ENCODE measurements around the gene C16orf96. TPM values are rescaled to one million over a fixed set of nuclear protein-coding genes. Genes with fewer than 3 reads are reported as not detected.

C16orf96 gene
- total and polyA plus RNA-seq, 5 donors from 2014 or later: 0.17 TPM; not detected in 4

DNA sequence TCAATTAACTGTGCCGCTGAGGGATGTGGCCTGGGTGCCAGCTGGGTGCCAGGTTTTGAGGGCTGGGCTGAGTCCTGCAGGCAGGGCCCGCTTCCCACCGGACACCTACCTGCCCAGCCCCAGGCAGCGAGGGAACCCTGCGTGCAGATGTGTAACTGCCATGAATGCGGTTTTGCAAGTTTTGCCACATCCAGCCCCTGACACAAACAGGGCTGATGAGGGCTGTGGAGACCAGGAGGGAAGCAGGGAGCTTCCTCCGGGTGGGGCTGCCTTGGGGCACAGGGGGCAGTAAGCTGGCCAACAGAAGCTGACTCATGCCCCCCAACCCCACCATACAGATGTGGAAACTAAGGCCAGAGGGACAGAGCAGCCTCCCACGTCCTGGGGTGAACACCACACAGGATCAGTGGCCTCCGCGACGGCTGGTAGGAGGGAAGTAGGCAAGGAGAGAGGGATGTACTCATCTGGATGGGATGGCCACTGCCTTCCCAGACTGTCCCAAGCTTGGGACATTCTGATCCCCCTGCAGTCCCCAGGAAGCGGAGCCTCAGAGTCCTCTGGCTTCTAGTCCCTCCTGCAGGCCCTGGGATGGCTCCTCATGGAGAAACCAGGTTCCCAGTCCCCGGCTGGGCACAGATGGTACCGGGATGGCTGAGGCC, 57.0 kb downstream of the C16orf96 start:
- no peak overlapping the region for H3K27ac ChIP-seq (ENCODE audit: insufficient read depth, low read length, poor library complexity, severe bottlenecking)
- peak overlapping the region; percentile 62 for H3K4me3 ChIP-seq (ENCODE audit: low read depth, low read length)
- H3K27me3 ChIP-seq (ENCODE audit: control insufficient read depth, insufficient read depth, low read length): no peaks in the 10 kb centered on the region
- DNase-seq (no peak), ATAC-seq (ENCODE audit: low read depth in 2 of 2) (no peak)
- H3K4me1 Mint-ChIP-seq: peaks cover 0 to 47% (median 8%) of the 10 kb centered on the region in 4 donors
- H3K4me3 Mint-ChIP-seq: peak overlapping the region; percentile 85 to 89 (median 88)
- peaks cover 7% of the 10 kb centered on the region for H3K36me3 ChIP-seq (ENCODE audit: control insufficient read depth, insufficient read depth, low read length)
- H3K9me3 ChIP-seq (ENCODE audit: control insufficient read depth in 2 of 2, low read length in 2 of 2): no peaks in the 10 kb centered on the region
- H3K36me3 Mint-ChIP-seq: no peaks in the 10 kb centered on the region
- no peaks in the 10 kb centered on the region for H3K9me3 Mint-ChIP-seq
- H3K27ac Mint-ChIP-seq: peak overlapping the region in 2 of 3 donors; percentile 52 to 63
- no peaks in the 10 kb centered on the region for H3K27me3 Mint-ChIP-seq
- H3K4me1 ChIP-seq (ENCODE audit: control insufficient read depth, insufficient read depth, low read length, poor library complexity, severe bottlenecking): peaks cover 53% of the 10 kb centered on the region

GRCh38 chr16:4613636-4614570, 57.8 kb downstream of the C16orf96 start:
- H3K9me3 Mint-ChIP-seq: no peaks in the 10 kb centered on the region
- H3K4me1 Mint-ChIP-seq: peaks cover 0 to 53% (median 8%) of the 10 kb centered on the region in 4 donors
- H3K27ac Mint-ChIP-seq: no peak overlapping the region
- no peaks in the 10 kb centered on the region for H3K9me3 ChIP-seq (ENCODE audit: control insufficient read depth in 2 of 2, low read length in 2 of 2)
- ATAC-seq (ENCODE audit: low read depth in 2 of 2): no peak
- peak overlapping the region; percentile 62 for H3K4me3 ChIP-seq (ENCODE audit: low read depth, low read length)
- H3K27ac ChIP-seq (ENCODE audit: insufficient read depth, low read length, poor library complexity, severe bottlenecking): no peak overlapping the region
- peaks cover 5% of the 10 kb centered on the region for H3K36me3 ChIP-seq (ENCODE audit: control insufficient read depth, insufficient read depth, low read length)
- no peaks in the 10 kb centered on the region for H3K36me3 Mint-ChIP-seq
- peak overlapping the region; percentile 85 to 93 (median 88) for H3K4me3 Mint-ChIP-seq
- peak in 2 of 3 donors; percentile 17 to 55 for DNase-seq
- H3K27me3 ChIP-seq (ENCODE audit: control insufficient read depth, insufficient read depth, low read length): no peaks in the 10 kb centered on the region
- H3K4me1 ChIP-seq (ENCODE audit: control insufficient read depth, insufficient read depth, low read length, poor library complexity, severe bottlenecking): peaks cover 53% of the 10 kb centered on the region
- no peaks in the 10 kb centered on the region for H3K27me3 Mint-ChIP-seq

DNA sequence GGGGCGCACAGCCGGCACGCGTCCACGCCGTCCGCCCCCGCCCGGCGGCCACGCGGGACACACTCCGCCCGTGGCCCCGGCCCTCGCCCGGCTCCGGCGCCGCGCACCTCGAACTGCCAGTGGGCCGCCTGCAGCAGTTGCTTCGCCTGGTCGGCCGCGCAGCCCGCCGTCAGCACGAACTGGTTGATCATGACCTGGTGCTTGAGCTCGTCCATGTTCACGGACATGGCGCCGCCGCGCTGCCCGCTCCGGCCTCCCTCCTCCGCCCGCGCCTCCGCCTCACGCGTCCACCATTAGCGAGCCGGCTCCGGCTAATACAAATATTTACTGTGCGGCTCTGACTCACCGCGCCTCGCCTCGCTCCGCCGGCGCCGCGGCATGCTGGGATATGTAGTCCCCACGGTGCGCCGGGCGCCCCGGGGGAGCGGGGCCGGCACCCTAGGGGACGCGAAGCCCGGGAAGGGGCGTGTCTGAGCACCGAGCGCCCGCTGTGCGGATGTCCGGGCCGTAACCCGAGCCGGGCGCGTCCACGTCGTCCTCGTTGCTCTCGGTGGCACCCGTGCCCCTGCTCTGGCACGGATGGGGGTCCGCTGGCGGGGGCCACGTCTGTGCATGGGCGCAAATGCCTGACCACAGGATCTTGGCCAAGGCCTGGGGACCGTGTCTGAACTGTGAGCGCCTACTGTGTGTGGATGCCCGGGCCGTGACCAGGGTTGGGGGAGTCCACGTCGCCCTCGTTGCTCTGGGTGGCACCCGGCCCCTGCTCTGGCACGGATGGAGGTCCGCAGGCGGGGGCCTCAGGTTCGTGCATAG, 58.6 kb downstream of the C16orf96 start, which contains the start of gene UBALD1:
TSS of gene UBALD1 (minus strand) at position 318 of the 813 bp plus-strand sequence. CDS start at position 227, 91 bp downstream.
- ATAC-seq (ENCODE audit: low read depth in 2 of 2) (peak; percentile 49 to 57), DNase-seq (peak; percentile 77 to 89 (median 78))
- no peaks in the 10 kb centered on the region for H3K9me3 ChIP-seq (ENCODE audit: control insufficient read depth in 2 of 2, low read length in 2 of 2)
- H3K27ac Mint-ChIP-seq: peak within 1 kb of the TSS; percentile 48 to 99 (median 95)
- H3K9me3 Mint-ChIP-seq: no peaks in the 10 kb centered on the region
- no peaks in the 10 kb centered on the region for H3K36me3 Mint-ChIP-seq
- H3K4me1 ChIP-seq (ENCODE audit: control insufficient read depth, insufficient read depth, low read length, poor library complexity, severe bottlenecking): peaks cover 53% of the 10 kb centered on the region
- no peaks in the 10 kb centered on the region for H3K27me3 ChIP-seq (ENCODE audit: control insufficient read depth, insufficient read depth, low read length)
- peak within 1 kb of the TSS; percentile 96 for H3K27ac ChIP-seq (ENCODE audit: insufficient read depth, low read length, poor library complexity, severe bottlenecking)
- H3K4me1 Mint-ChIP-seq: peaks cover 0 to 53% (median 8%) of the 10 kb centered on the region in 4 donors
- H3K36me3 ChIP-seq (ENCODE audit: control insufficient read depth, insufficient read depth, low read length): no peaks in the 10 kb centered on the region
- H3K4me3 Mint-ChIP-seq: peak within 1 kb of the TSS; percentile 93 to 99 (median 96)
- H3K27me3 Mint-ChIP-seq: no peaks in the 10 kb centered on the region
- H3K4me3 ChIP-seq (ENCODE audit: low read depth, low read length): peak within 1 kb of the TSS; percentile 62

DNA sequence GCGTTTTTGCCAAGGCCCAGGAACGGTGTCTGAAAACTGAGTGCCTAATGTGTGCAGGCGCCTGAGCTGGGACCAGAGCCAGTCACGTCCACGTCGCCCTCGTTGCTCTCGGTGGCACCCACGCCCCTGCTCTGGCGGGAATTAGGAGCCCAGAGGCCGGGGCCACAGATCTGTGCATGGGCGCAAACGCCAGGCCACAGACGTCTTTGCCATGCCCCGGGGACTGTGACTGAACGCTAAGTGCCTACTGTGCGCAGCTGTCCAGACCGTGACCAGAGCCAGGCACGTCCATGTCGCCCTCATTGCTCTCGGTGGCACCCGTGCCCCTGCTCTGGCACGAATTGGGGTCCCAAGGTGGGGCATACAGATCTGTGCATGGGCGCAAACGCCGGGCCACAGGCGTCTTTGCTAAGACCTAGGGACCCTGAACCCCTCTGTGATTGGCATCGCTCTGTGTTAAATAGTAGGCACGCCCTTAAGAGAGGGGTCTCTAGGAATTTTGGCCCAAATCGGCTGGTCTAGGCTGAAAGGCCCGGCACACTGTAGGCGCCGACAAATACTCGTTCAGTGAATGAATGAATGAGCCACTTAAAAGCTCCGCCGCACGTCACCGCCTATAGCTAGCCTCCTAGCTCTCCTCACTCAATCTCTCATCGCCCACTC, 59.4 kb downstream of the C16orf96 start:
- no peak overlapping the region for H3K4me3 ChIP-seq (ENCODE audit: low read depth, low read length)
- Mint-ChIP-seq H3K4me1 (peaks cover 0 to 53% (median 8%) of the 10 kb centered on the region in 4 donors), H3K27ac (peak overlapping the region; percentile 95 to 99 (median 95)), H3K36me3 (no peaks in the 10 kb centered on the region), H3K9me3 (no peaks in the 10 kb centered on the region), H3K4me3 (peak overlapping the region; percentile 93 to 96 (median 95)), H3K27me3 (no peaks in the 10 kb centered on the region)
- H3K36me3 ChIP-seq (ENCODE audit: control insufficient read depth, insufficient read depth, low read length): no peaks in the 10 kb centered on the region
- DNase-seq (no peak), ATAC-seq (ENCODE audit: low read depth in 2 of 2) (no peak)
- no peaks in the 10 kb centered on the region for H3K27me3 ChIP-seq (ENCODE audit: control insufficient read depth, insufficient read depth, low read length)
- H3K4me1 ChIP-seq (ENCODE audit: control insufficient read depth, insufficient read depth, low read length, poor library complexity, severe bottlenecking): peaks cover 53% of the 10 kb centered on the region
- peak overlapping the region; percentile 96 for H3K27ac ChIP-seq (ENCODE audit: insufficient read depth, low read length, poor library complexity, severe bottlenecking)
- no peaks in the 10 kb centered on the region for H3K9me3 ChIP-seq (ENCODE audit: control insufficient read depth in 2 of 2, low read length in 2 of 2)

GRCh38 chr16:4616047-4616811, 60.1 kb downstream of the C16orf96 start:
- H3K27me3 Mint-ChIP-seq: no peaks in the 10 kb centered on the region
- peaks cover 53% of the 10 kb centered on the region for H3K4me1 ChIP-seq (ENCODE audit: control insufficient read depth, insufficient read depth, low read length, poor library complexity, severe bottlenecking)
- H3K4me1 Mint-ChIP-seq: peaks cover 0 to 52% (median 8%) of the 10 kb centered on the region in 4 donors
- H3K27ac ChIP-seq (ENCODE audit: insufficient read depth, low read length, poor library complexity, severe bottlenecking): peak overlapping the region; percentile 96
- peak overlapping the region; percentile 95 to 99 (median 99) for H3K27ac Mint-ChIP-seq
- ATAC-seq (ENCODE audit: low read depth in 2 of 2) (peak; percentile 91 to 92), DNase-seq (peak; percentile 99 to 100 (median 99))
- H3K27me3 ChIP-seq (ENCODE audit: control insufficient read depth, insufficient read depth, low read length): no peaks in the 10 kb centered on the region
- no peaks in the 10 kb centered on the region for H3K36me3 Mint-ChIP-seq
- no peaks in the 10 kb centered on the region for H3K36me3 ChIP-seq (ENCODE audit: control insufficient read depth, insufficient read depth, low read length)
- peak overlapping the region; percentile 66 for H3K4me3 ChIP-seq (ENCODE audit: low read depth, low read length)
- no peaks in the 10 kb centered on the region for H3K9me3 Mint-ChIP-seq
- H3K4me3 Mint-ChIP-seq: peak overlapping the region; percentile 93 to 96 (median 95)
- no peaks in the 10 kb centered on the region for H3K9me3 ChIP-seq (ENCODE audit: control insufficient read depth in 2 of 2, low read length in 2 of 2)

DNA sequence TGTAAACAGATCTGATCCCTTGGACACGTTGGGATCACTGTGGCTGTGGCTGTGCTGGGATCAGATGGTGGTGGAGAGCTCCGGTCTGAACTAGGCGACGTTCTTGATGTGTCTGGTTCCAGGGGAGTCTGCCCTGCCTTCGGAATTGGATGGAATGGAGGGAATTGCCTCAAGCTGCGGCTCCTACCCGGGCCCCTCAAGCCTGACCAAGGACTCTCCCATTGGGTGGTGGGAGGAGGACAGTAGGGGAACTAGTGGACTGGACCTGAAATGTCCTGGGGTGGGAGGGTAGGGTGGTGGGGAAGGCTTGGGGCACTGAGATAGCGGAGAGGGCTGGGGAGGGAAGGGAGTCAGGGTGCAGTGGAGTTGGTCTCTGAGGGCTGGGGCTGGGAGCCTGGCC, 61.7 kb downstream of the C16orf96 start:
- H3K36me3 ChIP-seq (ENCODE audit: control insufficient read depth, insufficient read depth, low read length): no peaks in the 10 kb centered on the region
- Mint-ChIP-seq H3K9me3 (peaks cover 0 to 2% (median 0%) of the 10 kb centered on the region in 7 donors), H3K36me3 (no peaks in the 10 kb centered on the region), H3K4me1 (peaks cover 0 to 41% (median 8%) of the 10 kb centered on the region in 4 donors), H3K27ac (peak overlapping the region in 1 of 3 donors; percentile 90), H3K27me3 (no peaks in the 10 kb centered on the region), H3K4me3 (peak overlapping the region; percentile 75 to 95 (median 88))
- DNase-seq: no peak
- H3K27me3 ChIP-seq (ENCODE audit: control insufficient read depth, insufficient read depth, low read length): no peaks in the 10 kb centered on the region
- H3K27ac ChIP-seq (ENCODE audit: insufficient read depth, low read length, poor library complexity, severe bottlenecking): no peak overlapping the region
- ATAC-seq (ENCODE audit: low read depth in 2 of 2): no peak
- no peak overlapping the region for H3K4me3 ChIP-seq (ENCODE audit: low read depth, low read length)
- no peaks in the 10 kb centered on the region for H3K9me3 ChIP-seq (ENCODE audit: control insufficient read depth in 2 of 2, low read length in 2 of 2)
- peaks cover 41% of the 10 kb centered on the region for H3K4me1 ChIP-seq (ENCODE audit: control insufficient read depth, insufficient read depth, low read length, poor library complexity, severe bottlenecking)

Data from CD4-positive, CD25-positive, alpha-beta regulatory T cell (primary cell).